ENCODE measurements around the gene PIMREG.

The PIMREG gene

GRCh38 chr17:6435968-6436367 is 8.3 kb upstream of the PIMREG start:
- H3K4me3 ChIP-seq (ENCODE audit: low read depth, low read length), result no peak overlapping the region
- peak; percentile 85 for TF ChIP-seq CTCF (IDR thresholded peaks at IDR 0.05; ENCODE audit: borderline replicate concordance, insufficient read depth, low read depth, low read length)

GRCh38 chr17:6437466-6437865 is 6.8 kb upstream of the PIMREG start:
- TF ChIP-seq CTCF (IDR thresholded peaks at IDR 0.05; ENCODE audit: borderline replicate concordance, insufficient read depth, low read depth, low read length), result no peak
- H3K4me3 ChIP-seq (ENCODE audit: low read depth, low read length), result no peak overlapping the region

- H3K4me3 ChIP-seq (ENCODE audit: low read depth, low read length), result no peak overlapping the region
- TF ChIP-seq CTCF (IDR thresholded peaks at IDR 0.05; ENCODE audit: borderline replicate concordance, insufficient read depth, low read depth, low read length), result no peak
These were observed 6.3 kb upstream of the PIMREG start for GRCh38 chr17:6437956-6438355.

GRCh38 chr17:6439951-6440350 is 4.3 kb upstream of the PIMREG start:
- no peak overlapping the region for H3K4me3 ChIP-seq (ENCODE audit: low read depth, low read length)
- TF ChIP-seq CTCF (IDR thresholded peaks at IDR 0.05; ENCODE audit: borderline replicate concordance, insufficient read depth, low read depth, low read length), result no peak

- no peak for TF ChIP-seq CTCF (IDR thresholded peaks at IDR 0.05; ENCODE audit: borderline replicate concordance, insufficient read depth, low read depth, low read length)
- no peak overlapping the region for H3K4me3 ChIP-seq (ENCODE audit: low read depth, low read length)
These were observed 1.5 kb upstream of the PIMREG start for GRCh38 chr17:6442775-6443174.

GRCh38 chr17:6444571-6445335 is 498 bp downstream of the PIMREG start:
- no peak for TF ChIP-seq CTCF (IDR thresholded peaks at IDR 0.05; ENCODE audit: borderline replicate concordance, insufficient read depth, low read depth, low read length)
- H3K4me3 ChIP-seq (ENCODE audit: low read depth, low read length), result peak overlapping the region; percentile 83

- TF ChIP-seq CTCF (IDR thresholded peaks at IDR 0.05; ENCODE audit: borderline replicate concordance, insufficient read depth, low read depth, low read length), result no peak
- no peak overlapping the region for H3K4me3 ChIP-seq (ENCODE audit: low read depth, low read length)
These were observed 2.4 kb downstream of the PIMREG start for GRCh38 chr17:6446516-6447100.

Measured in GM12875 (cell line).